NCI-H2196 treated with DMSO at 0.1 percent for 48 hours (cell line): Measurements from ENCODE around the gene NPL.

Experiments used
- DNase-seq: peaks from one replicate; lab custom pipeline; 2025; ENCODE audit not compliant: unreplicated experiment; lab: John Stamatoyannopoulos, UW

Gene NPL, protein sequence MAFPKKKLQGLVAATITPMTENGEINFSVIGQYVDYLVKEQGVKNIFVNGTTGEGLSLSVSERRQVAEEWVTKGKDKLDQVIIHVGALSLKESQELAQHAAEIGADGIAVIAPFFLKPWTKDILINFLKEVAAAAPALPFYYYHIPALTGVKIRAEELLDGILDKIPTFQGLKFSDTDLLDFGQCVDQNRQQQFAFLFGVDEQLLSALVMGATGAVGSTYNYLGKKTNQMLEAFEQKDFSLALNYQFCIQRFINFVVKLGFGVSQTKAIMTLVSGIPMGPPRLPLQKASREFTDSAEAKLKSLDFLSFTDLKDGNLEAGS

GRCh38 chr1:182789138-182790076, at the start of gene NPL:
Gene NPL (plus strand): TSS chr1:182789773. CDS start chr1:182794372, 4,599 bp downstream.
- DNase-seq: peak; percentile 58

GRCh38 chr1:182740120-182740519, 49.5 kb upstream of the NPL start:
- no peak for DNase-seq

DNA sequence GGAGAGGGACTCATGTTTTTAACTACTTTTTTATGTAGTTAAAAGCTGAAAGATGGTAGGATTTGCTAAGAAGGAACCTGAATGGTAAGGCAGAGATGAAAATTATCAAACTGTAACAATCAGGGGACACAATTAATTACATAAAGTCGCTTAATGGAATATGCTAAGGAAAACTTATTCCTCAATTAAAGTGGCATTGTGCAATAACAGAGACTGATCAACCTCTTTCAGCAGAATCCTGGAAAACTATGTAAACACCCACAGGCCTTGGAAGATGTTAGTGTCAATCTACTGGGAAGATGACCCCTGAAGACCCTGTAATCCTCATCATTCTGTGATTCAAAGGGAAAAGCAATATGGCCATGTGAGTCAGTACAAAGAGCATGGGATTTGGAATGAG, 46.8 kb upstream of the NPL start:
- DNase-seq: no peak

DNA sequence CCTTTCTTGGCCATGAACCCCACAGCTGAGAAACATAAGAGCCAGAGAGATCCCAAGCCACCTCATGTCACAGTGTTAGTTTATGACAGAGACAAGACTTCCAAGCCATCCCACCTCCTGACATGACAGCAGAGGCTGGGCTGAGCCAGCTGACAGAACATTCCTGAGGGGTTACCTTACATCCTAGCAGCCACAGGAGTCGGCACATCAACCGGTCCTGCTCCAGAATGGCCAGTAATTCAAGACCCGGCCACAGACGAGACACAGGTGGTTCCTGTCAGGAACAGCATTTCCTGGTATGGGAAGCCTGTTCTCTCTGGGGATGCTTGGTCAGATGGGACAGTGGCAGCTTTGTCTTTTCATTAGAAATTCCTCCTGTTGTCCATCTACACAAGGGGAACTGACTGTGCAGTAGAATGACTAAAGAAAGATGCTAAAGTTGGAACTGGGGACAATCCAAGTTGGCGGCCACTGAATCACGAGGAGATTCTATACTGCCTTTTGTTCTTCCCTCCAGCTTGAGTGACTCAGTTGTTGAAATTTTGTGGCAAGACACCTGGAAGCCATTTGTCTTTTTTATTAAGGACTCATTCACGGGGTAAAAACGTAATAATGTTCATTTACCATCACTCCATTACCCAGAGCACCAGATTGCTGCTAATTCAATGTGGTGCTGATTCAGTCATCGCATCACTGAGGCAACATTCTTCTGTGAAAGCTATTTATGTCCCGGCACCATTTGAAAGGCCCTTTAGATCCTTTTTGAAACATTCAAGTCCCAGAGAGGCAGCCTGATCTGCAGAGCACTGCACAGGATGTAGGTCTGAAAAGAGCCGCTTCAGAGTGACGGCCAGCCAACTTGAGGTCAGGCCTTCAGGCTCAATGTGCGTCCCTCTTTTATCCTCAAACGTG, 37.2 kb upstream of the NPL start:
- DNase-seq: no peak

GRCh38 chr1:182754087-182754486, 35.5 kb upstream of the NPL start:
- DNase-seq: no peak

DNA sequence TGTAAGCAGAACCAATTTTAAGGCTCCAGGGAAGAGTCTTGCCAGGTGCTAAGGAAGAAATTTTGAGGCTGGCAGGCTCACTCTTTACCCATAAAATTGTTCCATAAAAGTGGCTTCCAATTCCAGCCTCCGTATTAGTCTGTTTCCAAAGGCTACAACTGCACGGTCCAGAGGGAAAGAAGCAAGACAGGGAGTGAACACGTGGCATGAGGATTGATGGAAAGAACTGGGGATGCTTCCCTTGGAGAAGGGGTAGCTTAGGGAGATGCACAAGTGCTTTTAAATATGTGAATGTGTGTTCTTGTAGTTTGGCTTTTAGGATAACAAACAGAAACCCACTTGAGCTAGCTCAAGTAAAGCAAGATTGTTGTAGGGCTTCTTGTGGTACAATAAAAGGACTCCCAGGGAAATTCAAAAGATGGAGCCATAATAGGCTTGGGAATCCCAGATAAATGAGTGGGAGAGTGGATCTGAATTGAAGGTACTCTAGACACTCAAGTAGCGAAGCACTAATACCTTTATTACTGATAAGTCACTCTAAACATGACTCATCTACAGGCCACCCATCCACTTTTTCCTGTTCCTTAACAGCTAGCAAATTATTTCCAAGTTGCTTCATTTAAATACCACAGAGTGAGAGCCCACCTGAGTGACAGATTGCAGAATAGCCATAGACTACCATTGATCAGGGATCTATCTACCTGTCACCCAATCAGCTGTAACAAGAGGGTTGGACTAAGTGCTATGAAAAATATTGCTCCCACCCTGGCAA, 34.8 kb upstream of the NPL start:
- DNase-seq: no peak

DNA sequence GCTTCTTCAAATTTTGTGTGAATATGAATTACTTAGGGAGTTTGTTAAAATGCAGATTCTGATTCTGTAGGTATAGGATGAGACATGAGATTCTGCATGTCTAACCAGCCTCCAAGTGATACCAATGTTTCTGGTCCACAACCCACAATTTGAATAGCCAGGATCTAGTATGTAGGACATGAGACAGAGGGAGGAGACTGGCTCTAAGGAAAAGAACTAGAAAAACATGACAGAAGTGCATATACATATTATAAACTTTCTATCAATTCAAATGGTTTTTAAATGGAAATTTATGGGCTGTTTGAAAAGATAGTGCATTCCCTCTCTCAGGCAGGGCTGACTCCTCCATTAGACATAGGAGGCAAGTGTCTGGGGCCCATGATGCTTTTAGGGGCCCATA, 33.9 kb upstream of the NPL start:
- DNase-seq: no peak

DNA sequence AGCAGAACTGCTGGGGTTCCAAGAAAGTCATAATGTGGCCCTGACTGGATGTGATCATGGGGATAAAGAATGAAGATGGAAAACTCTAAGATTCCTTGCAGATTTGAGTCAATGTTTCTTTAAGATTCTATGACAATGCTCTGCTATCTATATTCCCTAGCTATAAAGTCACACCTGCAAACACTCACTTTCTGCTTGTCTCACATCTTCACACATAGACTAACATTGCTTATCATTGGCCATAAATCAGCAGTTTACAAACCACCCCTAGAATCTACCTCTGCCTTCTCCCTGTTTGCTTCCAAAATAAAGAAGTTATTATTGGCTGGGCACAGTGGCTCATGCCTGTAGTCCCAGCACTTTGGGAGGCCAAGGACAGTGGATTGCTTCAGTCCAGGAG, 33.1 kb upstream of the NPL start:
- DNase-seq: no peak

DNA sequence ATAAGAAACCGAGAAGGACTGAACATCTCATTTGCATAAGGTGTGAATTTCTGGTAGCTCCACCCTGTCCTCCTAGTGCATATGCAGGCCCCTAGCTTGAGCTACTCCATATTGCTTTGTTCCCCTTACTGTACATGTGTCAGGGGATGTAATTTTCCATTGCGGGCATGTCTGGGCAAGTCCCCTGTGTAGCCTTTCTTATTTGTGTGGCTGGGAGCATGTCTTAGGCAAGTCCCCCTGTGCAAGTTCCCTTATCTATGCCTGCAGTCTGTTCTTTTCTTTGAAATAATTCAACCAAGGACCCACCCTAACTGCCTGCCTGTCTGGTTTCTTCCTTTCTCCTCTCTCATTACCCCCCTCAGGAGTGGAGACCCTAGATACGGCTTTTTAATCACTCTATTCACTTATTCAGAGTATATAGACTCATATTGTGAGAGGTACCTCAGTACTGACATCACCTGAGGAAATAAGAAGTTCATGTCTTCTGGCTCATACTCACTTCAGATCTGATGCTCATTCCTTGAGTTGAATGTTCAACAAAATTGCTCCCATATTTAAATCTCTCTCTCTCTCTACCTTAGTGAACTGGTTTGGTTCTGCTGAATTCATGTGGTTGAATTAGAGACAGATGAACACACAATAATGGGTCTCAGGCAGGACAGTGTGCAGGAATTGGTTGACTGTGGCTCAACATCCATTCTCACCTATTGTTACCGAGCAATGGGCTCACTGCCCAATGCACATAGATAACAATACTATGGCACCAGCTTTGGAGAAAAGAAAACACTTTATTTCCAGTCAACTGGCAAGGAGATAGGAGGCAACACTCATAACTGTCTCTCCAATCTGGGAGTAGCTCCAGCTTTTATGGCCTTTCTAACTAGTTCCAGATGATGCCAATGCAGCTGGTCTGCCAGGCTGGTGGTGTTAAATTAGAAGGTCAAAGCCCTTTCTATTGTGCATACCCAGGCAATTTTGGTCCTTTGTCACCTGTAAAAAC, 27.9 kb upstream of the NPL start:
- no peak for DNase-seq

DNA sequence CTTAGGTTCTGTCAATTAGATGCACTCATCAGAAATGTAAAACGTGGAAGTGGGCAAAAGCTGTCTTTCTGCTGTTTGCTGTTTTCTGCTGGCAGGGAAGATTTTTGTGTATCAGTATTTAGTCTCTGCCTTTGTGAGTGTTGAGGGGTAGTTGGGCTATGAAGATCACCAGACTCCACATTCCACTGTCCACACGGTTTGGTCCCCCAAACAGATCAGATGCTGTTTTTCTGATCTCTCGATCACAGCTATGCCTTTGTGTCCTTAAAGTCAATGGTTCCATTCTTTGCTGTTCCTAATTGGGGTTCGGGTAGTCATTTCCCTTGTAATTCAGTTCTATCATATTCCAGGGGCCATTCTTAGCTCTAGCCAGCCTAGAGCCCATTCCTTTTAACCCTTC, 27.0 kb upstream of the NPL start:
- no peak for DNase-seq

GRCh38 chr1:182764029-182764727, 25.4 kb upstream of the NPL start:
- DNase-seq: no peak

DNA sequence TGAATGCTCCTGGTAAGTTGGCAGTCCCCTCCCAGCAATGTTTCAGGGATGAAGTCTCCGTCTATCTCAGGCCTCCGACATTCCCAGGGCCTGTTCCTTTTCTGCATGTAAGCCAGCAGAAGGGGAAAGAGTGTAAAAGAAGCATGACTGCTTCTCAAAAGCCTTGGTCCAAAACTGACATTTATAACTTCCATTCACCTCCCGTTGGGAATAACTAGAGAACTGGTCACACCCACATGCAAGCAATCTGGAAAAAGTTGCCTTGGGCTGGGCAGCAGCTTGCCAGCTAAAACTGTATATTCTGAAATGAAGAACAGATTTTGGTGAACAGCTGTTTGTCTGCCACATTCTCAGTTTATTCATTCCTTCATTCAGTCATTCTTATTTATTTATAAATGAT, 24.2 kb upstream of the NPL start:
- no peak for DNase-seq

GRCh38 chr1:182766050-182766449, 23.5 kb upstream of the NPL start:
- DNase-seq: no peak

DNA sequence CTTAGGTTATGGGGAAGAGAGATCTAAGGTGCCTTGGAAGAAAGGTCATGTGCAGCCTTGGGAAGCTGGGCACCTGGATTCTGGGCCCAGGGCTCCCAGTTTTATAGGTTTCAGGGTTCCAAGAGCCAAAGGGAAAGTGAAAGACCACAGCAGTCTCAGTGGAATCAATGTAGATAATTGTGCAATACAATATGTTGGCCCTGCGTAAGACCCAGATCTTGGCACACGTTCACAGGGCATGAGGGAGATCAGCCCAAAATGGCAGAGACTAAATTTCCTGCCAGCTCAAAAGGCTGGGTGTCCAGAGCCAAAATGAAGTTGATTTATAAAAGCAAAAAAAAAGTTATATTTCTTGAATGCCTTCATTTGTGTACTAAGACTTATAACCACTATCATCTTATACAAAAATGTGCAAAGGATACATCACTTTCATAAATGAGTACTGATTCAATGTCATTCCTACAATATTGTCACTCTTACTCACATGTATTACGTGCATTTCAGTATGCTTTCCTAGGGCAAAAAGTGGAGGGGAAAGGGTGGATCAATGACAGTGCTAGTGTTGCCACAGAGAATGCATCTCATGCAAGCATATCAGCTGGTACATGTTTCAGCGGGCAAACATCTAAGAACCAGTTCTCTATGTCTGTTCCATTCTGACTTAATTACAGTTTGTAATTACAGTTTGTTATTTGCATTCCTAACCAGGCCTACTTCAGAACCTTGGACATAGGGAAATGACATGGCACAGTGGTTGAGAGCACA, 22.5 kb upstream of the NPL start:
- DNase-seq: no peak

GRCh38 chr1:182768963-182769362, 20.6 kb upstream of the NPL start:
- no peak for DNase-seq

- no peak for DNase-seq
Measured at GRCh38 chr1:182770232-182770631, 19.3 kb upstream of the NPL start.

DNA sequence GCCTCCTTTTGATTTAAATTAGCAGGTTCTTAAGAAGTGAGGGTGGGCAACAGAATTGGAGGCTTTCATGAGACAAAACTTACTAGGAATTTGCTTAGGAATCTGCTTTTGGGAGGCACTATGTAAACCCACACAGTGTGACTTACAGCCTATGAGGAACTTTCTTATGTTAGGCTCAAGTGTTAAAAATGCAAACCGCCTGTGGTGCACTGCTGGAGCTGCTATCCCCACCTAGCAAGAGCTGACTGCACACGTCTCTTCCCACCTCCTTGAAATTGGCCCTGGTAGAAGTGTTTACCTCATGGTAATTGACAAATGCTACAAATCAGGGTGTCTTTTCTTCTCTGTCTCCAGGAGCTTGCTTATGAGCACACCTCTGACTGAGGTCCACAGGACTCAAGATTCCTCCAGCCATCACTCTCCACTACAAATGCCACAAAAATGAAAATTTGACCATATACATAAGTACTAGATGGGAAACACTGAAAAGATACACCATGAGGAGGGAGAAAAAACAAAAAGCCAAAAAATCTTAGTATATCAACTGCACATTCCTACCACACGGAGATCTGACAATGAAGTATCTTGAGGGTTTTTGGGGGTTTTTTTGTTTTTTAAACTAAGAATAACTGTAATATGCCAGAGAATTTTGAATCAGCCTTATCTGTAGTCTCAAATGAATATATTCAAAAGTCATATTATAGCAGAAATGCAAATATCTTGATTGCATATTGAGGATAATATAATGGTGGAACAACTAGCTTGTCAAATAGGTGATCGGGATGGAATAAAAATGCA, 18.2 kb upstream of the NPL start:
- no peak for DNase-seq
